IMR-90 (cell line): ENCODE data around the gene COL11A2.

Experiments
- CHD1 ChIP-seq: IDR thresholded peaks from 2 replicates; pipeline ENCODE4 v1.6.1; 2012; ENCODE audit warnings: low read depth, low read length, improper control_type of control experiment
- MAFK ChIP-seq: IDR thresholded peaks from 2 replicates; pipeline ENCODE4 v1.6.1; 2012; ENCODE audit warnings: low read depth, low read length, improper control_type of control experiment
- MAZ ChIP-seq: IDR thresholded peaks from 2 replicates; pipeline ENCODE4 v1.6.1; 2012; ENCODE audit warnings: low read depth, mild to moderate bottlenecking, low read length, improper control_type of control experiment, moderate library complexity, borderline replicate concordance
- POLR2A ChIP-seq: IDR thresholded peaks from 2 replicates; pipeline ENCODE4 v1.6.1; 2012; ENCODE audit warnings: mild to moderate bottlenecking, low read depth, low read length
- TF ChIP-seq, protein P1 (sequence below): conservative IDR thresholded peaks from 2 replicates; pipeline ENCODE4 v1.5.1; 2012; ENCODE audit warnings: mild to moderate bottlenecking, low read depth, low read length, improper control_type of control experiment
- TF ChIP-seq, protein P2 (sequence below): fragments of 150-350 bp; IDR thresholded peaks from 2 replicates; pipeline ENCODE4 v1.6.1; 2016; ENCODE audit warnings: low read depth, mild to moderate bottlenecking, low read length, moderate library complexity, borderline replicate concordance

DNA sequence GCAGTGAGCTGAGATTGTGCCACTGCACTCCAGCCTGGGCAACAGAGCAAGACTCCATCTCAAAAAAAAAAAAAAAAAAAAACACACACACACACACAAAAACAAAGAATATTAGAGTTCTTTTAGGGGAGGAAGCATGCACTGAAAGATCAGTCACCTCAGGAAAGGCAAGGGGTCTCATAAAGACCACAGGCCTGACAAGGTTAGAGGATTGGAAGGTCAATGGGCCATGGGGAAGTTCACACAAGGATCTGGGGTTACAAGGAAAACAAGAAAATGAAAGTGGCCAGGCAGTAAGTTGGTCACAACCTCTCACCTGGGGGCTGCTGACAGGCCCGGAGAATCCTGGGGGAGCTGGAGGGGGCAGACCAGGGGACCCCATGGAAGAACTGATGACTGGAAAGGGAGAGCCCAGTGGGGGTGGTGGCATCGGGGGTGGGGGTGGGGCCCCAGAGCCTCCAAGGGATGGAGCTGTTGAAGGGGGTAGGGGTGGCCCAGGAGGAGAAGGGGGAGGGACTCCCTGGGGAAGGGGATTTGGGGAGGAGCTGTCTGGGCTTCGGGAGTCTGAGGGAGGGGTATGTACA lies 6.7 kb upstream of the COL11A2 start:
- TF ChIP-seq POLR2A, result no peak
- TF ChIP-seq, protein P1, sequence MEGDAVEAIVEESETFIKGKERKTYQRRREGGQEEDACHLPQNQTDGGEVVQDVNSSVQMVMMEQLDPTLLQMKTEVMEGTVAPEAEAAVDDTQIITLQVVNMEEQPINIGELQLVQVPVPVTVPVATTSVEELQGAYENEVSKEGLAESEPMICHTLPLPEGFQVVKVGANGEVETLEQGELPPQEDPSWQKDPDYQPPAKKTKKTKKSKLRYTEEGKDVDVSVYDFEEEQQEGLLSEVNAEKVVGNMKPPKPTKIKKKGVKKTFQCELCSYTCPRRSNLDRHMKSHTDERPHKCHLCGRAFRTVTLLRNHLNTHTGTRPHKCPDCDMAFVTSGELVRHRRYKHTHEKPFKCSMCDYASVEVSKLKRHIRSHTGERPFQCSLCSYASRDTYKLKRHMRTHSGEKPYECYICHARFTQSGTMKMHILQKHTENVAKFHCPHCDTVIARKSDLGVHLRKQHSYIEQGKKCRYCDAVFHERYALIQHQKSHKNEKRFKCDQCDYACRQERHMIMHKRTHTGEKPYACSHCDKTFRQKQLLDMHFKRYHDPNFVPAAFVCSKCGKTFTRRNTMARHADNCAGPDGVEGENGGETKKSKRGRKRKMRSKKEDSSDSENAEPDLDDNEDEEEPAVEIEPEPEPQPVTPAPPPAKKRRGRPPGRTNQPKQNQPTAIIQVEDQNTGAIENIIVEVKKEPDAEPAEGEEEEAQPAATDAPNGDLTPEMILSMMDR, result no peak
- TF ChIP-seq MAFK, result no peak
- TF ChIP-seq, protein P2, sequence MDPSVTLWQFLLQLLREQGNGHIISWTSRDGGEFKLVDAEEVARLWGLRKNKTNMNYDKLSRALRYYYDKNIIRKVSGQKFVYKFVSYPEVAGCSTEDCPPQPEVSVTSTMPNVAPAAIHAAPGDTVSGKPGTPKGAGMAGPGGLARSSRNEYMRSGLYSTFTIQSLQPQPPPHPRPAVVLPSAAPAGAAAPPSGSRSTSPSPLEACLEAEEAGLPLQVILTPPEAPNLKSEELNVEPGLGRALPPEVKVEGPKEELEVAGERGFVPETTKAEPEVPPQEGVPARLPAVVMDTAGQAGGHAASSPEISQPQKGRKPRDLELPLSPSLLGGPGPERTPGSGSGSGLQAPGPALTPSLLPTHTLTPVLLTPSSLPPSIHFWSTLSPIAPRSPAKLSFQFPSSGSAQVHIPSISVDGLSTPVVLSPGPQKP, result no peak
- TF ChIP-seq CHD1, result no peak
- TF ChIP-seq MAZ, result no peak
